AG09319 (cell line): Measurements from ENCODE around the gene CNOT6L.
"Not testable (repeated sequence)": the region's sequence is repeated elsewhere in the genome, so short reads cannot be mapped to it uniquely, and the experiment has no call there.

Experiments used
- DNase-seq: peaks from one replicate; pipeline ENCODE4 v3.0.0-alpha.2; 2010; ENCODE audit warnings: low read depth; ENCODE audit errors: extremely low read depth
- CTCF ChIP-seq: IDR thresholded peaks from 2 replicates; pipeline ENCODE4 v1.5.1; 2011; ENCODE audit warnings: low read depth, mild to moderate bottlenecking, inconsistent platforms, low read length, moderate library complexity

Gene CNOT6L

GRCh38 chr4:77818602-77819403, at the start of gene CNOT6L:
TSS of gene CNOT6L (minus strand) at chr4:77819368. CDS start at chr4:77819308, 60 bp downstream.
- no peak for TF ChIP-seq CTCF
- DNase-seq: peak; percentile 37

GRCh38 chr4:77865259-77865658, 46.1 kb upstream of the CNOT6L start:
- DNase-seq: no peak
- no peak for TF ChIP-seq CTCF

GRCh38 chr4:77863341-77863740, 44.2 kb upstream of the CNOT6L start:
- DNase-seq: not testable (repeated sequence)

GRCh38 chr4:77862478-77863216, 43.5 kb upstream of the CNOT6L start, which contains the start of gene MRPL1:
TSS of gene MRPL1 (plus strand) at chr4:77862830. CDS start at chr4:77862849, 19 bp downstream.
- no peak; the same call in 1 of the 2 replicates for TF ChIP-seq CTCF
- DNase-seq: peak; percentile 87

- DNase-seq: no peak
- no peak for TF ChIP-seq CTCF
Observed at GRCh38 chr4:77861495-77861894, 42.3 kb upstream of the CNOT6L start.

GRCh38 chr4:77859256-77859655, 40.1 kb upstream of the CNOT6L start:
- no peak for TF ChIP-seq CTCF
- DNase-seq: no peak

GRCh38 chr4:77856152-77856551, 37.0 kb upstream of the CNOT6L start:
- TF ChIP-seq CTCF: no peak
- DNase-seq: no peak
